Cardiac septum (tissue), 1 donor: ENCODE data around the gene GPC3. TPM values are rescaled to one million over a fixed set of nuclear protein-coding genes. Genes with fewer than 3 reads are reported as not detected.

Experiments used
- DNase-seq: peaks from one replicate; pipeline ENCODE4 v3.0.0-alpha.2; 2020; ENCODE audit warnings: low spot score
- intact Hi-C: fragments of 100-400 bp; cut with DNase I; formaldehyde crosslinking; loops from one replicate; pipeline ENCODE4 v1.14.0; 2022
- total RNA-seq: library from RNA; stranded (reverse); fragmentation: NEBNext Ultra II Directional; extraction: Animal tissue kit (Norgen Biotek cat#: 25700); gene quantifications from one replicate; pipeline ENCODE4 v1.2.1, GENCODE V29; 2021
- donor health status: DM: no; HTN: no; CAD: no.

GPC3 gene
- total RNA-seq, 1 donor from 2014 or later: 1.6 TPM

DNA sequence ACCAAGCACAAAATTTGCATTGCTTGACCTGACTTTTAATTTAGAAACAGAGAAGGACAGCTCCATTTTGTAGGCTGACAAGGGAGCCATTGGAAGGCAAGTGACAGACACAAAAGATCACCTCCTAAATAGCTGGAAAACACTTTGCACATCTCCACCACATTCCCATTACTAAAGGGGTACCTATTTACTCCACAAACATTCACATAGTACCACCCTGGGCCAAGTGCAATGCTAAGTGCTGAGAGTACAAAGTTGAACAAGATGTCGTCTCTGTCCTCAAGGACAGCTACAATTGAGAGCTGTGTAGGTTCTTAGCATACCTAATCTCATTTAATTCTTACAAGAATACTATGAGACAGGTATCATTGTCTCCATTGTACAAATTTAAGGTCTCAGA is 417.3 kb downstream of the GPC3 start:
- intact Hi-C loops: no loop called here
- no peak for DNase-seq

DNA sequence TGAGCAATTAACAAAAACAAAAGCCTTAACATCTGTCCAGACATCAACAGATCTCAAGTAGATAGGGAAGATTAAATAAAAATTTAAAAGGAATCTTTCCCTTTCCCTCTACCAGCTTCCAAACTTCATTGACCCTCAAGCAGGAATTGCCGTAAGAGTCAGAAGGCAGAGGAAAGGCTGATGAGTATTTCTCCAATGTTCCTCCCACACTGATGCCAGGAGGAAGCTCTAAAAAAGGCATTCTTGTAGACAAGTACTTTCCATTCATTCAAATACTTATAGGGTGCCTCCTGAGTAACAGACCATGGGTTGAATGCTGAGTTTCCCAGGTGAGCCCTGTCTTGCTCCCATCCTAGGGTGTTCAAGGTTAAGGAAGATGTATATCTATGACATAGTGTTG is 418.5 kb downstream of the GPC3 start:
- DNase-seq: no peak
- intact Hi-C loops: no loop called here

DNA sequence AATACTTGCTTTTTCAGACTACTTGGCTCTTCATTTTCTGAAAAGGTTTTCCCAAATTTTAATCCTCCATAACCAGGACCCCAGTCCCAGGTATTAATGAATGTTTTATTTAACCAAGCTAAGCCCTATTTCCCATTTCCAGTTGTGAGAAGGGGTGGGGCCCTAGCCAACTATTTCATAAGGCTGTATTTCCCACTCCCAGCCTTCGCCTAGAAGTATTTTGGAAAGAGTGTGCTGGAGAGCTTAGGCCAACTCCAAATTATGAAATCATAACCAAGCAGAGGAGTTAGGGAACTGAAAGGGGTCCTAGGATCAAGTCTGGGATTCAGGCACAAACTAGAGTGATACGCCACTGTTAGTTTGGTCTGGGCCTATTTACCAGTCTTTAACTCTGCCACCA is 421.7 kb downstream of the GPC3 start:
- no peak for DNase-seq
- intact Hi-C loops: no loop called here

DNA sequence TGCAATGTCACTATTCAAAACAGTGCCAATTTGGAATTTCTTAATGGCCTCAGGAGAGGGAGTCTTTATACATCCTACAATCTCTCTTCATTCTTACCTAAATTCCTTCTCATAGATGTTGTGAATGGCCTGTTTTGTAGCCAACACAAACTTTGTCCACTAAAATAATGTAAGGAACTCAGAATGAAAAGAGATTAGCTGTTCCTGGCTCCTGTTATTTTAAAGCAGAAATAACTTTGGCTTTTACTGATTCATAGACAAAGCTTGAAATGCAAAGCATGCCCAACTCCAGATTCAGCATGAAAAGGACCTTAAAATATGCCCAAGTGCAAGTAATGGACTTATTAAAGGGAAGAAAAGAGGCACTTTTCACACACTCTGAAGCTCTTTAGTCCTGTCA is 424.1 kb downstream of the GPC3 start:
- intact Hi-C loops: no loop called here
- no peak for DNase-seq

DNA sequence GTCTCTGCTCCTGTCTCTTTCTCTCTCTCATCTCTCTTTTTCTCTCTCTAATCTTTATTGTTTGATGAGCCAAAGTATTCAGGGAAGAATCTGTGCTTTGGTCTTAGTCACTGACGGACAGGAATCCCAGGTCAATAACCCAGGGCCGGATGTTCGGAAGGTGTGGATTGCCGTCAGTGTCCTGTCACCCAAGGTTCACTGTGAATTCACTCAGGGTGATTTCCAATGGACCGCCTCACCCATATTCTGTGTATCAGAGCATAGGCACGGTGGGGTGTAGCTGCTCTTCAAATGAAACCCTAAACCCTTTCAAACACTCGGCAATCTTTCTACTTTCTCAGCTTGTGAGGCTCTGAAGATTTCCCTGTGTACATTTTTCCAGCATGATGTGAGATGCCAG is 425.5 kb downstream of the GPC3 start:
- DNase-seq: no peak
- intact Hi-C loops: no loop called here

DNA sequence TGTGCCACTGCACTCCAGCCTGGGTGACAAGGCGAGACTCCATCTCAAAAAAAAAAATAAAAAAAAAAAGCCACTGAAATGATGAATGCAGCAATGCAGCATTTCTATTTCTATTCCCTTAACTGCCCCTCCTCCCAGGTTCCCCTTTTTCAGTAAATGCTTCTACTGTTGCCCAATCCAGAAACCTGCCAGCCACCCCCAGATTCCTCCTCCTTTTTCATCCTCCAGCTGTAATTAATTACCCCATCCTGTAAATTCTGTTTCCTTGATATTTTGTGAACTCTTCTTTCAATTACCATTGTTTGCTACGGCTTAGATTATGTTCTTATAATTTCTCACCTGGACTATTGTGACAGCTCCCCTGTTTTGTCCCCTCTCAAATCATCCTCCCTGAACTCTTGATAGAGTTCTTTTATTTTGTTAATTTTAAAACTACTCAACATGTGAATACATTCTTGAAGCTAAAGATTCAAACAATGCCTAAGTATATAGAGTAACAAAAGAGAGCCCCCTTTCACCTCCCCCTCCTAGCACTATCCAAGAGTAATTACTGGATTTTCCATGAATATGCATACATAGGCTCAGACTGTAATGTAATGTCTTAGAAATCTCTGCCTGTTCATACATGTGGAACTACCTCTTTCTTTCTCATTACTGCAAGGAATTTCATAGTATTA is 429.5 kb downstream of the GPC3 start:
- intact Hi-C loops: no loop called here
- no peak for DNase-seq

DNA sequence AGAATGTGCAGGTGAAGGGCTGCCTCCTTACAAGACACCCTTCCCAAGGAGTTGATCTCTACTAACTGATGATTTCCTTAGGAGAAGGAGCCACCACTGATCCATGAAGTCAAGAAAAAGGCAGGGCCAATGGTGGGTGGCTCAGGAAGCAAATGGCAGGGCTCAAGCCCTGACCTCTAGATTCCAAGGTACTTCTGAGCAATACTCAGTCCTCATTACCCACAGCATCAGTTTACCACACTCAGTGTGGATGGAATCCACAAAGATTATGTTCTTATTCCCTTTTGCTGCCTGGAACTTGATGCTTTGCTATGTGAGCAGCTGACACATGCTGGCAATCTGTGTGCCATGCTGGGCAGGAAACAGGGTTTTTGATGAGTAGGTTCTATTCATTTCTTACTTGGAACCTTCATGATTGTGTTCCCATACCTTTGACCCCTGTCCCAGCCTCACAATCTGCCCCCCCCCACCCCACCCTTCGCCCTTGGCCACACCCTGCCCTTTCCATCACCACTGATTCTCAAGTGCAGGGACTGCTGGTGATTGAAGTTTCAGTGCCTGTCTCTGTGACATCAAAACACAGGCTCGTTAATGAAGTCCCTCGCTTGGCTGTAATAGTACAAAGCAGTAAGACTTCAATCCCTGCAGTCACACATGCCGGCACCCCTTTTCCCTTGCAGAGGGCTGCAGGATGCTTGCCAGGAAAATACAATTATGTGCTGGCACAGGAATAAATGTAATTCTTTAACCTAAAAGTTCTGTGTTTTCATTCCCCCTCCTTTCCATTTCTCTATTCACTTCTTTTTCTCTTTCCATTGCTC is 434.5 kb downstream of the GPC3 start:
- intact Hi-C loops: no loop called here
- DNase-seq: no peak

DNA sequence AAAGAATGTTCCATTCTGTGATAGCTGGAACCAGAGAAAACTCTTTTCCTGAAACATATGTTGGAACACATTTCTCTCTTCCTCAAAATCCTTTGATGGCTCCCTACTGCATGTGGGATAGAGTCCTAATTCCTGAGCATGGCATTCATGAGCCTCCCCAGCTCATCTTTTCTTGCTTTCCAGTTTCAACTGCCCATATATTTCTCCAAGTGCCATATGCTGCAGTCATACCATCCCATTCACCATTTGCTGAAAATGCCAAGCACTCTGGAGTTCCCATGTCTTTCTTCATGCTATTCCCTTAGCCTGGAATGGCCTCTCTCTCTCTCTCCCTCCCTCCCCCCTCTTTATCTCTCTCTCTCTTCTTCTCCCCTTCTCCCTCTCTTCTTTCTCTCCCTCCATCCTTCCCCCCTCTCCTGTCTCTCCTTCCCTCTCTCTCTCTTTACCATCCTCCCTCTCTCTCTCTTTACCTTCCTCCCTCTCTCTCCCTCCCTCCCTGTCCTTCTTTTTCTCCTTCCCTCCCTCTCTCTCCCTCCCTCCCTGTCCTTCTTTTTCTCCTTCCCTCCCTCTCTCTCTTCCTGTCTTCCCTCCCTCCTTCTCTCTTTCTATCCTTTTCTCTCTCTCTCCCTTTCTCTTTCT is 436.0 kb downstream of the GPC3 start:
- no peak for DNase-seq
- intact Hi-C loops: no loop called here

DNA sequence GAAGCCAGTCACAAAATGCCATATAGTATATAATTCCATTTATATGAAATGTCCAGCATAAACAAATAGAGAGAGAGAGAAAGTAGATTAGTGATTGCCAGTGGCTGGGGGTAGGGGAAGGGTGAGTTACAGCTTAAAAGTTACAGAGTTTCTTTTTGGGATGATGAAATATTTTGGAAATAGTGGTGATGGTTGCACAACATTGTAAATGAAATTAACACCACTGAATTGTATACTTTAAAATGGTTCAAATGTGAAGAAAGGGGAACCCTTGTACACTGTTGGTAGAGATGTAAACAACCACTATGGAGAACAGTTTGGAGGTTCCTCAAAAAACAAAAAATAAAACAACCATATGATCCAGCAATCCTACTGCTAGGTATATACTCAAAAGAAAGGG is 439.0 kb downstream of the GPC3 start:
- no peak for DNase-seq
- intact Hi-C loops: no loop called here

DNA sequence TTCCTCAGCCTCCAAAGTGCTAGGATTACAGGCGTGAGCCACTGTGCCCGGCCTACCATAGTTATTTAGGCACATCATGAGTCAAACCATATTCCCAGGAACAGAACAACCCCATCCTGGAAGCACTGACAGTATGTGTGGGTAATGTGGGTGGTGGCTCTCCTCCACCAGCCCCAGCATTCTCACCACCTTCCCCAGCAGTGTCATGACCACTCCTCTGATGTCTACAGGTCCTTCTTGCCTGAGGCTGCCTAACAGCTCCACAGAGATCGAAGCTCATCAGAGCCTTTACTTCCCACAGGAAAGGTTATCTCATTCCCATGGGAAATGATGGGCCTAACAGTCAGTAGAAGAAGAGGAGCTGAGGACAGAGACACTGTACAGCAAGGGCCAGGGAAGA is 440.6 kb downstream of the GPC3 start:
- no peak for DNase-seq
- intact Hi-C loops: no loop called here

DNA sequence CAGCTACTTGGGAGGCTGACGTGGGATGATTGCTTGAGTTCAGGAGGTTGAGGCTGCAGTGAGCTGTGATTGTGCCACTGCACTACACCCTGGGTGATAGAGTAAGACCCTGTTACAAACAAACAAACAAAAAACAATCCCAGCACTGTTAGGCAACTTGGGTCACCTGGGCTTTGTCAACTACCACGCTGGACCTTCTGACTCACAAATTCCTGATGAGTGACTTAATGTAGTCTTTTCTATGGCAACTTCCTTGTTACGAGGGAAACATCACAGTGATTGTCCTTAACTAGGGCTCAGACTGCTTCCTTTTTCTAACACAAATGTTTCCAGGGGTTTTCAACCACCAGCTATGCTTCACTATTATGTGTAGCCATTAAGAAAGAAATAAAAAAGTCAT is 441.3 kb downstream of the GPC3 start:
- DNase-seq: no peak
- intact Hi-C loops: no loop called here

DNA sequence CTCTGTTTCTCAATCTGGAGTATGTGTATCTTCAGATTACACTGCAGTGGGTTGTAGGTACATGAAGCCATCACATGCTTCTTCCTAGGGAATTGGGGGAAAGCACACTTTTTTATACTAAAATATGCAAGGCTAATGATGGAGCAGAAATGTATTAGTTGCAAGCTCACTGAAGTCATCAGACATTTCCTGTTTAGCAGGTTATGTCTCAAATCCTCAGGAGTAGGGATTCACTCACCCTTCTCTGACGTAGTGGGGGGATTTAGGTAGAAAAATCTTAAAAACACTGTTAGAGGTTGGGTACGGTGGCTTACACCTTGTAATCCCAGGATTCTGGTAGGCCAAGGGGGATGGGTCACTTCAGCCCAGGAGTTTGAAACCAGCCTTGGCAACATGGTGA is 441.7 kb downstream of the GPC3 start:
- intact Hi-C loops: no loop called here
- DNase-seq: no peak

DNA sequence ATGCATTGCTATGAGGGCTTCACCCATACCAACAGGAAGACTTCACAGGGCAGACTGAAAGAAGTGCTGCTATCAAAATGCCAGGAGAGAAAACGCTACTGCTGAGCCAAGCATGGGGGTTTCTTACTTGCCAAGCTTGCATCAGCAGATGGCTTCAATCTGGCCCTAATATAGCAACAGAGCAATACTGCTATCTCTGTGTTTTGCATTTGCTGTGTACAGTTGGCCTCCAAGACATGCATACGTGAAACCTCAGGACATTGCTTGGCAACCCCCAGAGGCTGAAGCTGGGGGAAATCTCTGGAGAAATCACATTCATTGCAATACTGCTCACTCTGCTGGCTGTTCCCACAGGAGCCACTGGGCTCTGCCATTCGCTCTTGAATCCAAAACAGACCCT is 442.9 kb downstream of the GPC3 start:
- intact Hi-C loops: no loop called here
- DNase-seq: no peak

DNA sequence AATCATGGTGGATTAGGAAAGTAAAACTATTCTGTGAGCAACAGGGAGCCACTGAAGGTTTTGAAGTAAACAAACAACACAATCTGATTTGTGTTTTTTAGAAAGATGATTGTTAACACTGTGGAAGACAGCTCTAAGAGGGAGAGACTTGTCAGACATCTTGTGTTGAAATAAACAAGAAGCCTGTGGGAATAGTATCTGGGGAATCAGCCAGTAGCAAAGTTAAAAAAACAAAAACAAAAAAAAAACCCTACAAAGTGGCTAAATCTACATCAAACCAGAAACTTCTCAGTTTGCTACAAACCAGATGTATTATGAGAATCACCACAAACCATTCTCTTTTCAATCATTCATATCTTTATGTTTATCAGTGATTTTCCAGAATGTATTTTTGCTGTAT is 444.4 kb downstream of the GPC3 start:
- DNase-seq: no peak
- intact Hi-C loops: no loop called here

DNA sequence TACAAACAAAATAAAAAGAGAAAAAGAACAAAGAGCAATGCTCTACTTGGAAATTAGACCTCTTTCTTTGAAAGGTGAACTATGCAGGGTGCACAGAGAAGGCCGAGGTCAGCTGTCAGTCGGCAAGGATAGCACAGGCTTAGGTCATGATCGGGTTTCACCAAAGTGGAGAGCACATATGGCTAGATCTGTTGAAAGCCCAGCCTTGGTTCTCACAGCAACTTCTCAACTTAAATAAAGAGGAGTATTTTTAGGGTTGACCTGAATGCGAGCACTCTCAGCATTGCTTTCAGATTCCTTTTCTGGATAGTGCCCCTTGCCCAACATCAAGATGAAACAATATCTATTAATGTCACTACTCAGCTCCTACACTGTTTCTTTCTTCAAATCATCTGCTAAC is 447.2 kb downstream of the GPC3 start:
- intact Hi-C loops: no loop called here

DNA sequence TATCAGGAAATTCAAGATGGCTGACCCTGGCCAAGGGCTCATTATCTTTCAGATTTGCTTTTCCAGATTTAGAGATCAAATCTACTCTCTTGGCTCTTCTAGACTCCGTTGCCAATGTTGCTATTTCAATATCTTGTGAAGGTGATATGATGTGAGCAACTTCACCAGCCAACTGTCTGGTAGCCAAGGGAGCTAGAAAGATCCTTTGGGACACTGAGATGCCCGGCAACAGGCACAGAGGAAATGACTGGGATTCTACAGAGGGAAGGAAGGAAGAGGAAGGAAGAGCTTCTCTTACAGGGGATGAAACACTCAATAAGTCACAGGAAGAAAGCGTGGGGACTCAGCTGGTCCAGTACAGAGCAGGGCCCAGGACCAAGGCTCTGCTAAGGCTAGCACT is 448.3 kb downstream of the GPC3 start:
- DNase-seq: no peak
- intact Hi-C loops: no loop called here

More for the DNA sequence above, 447.2 kb downstream of the GPC3 start:
- no peak for DNase-seq

DNA sequence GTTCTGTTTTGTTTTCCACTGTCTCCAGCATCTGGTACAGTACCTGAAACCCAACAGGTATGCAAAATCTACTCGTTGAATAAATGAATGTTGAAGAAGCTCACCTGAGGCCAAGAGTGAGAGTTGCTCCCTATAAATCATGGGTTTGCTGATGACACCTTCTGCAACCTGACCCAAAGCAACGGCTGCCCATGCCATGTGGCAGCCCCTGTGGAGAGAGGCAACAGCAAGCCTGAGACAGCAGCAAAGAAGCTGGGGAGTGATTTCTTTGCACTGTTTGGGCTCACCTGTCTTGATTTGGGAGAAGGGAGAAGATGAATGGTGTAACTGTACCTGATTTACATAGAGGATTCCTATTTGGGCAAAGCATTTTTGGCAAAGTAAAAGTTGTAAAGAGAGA is 450.3 kb downstream of the GPC3 start:
- no peak for DNase-seq
- intact Hi-C loops: no loop called here

DNA sequence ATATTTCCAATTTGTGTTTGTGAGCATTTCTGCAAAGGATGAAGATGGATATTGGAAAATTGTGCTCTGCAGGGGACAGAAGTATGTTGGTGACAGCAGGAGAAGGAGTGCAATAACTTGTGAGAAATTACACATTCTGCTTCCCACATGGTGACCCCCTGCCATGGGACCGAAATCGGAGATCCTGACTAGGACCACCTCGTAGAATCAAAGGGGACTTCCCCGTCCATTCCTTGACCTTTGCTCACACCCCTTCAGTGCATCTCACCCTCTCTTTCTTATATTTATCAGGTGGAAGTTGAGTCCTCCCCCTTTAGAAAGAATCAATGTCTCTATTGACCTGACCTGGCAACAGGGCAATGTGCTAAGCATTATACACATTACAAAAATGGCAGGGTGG is 451.2 kb downstream of the GPC3 start:
- intact Hi-C loops: no loop called here

DNA sequence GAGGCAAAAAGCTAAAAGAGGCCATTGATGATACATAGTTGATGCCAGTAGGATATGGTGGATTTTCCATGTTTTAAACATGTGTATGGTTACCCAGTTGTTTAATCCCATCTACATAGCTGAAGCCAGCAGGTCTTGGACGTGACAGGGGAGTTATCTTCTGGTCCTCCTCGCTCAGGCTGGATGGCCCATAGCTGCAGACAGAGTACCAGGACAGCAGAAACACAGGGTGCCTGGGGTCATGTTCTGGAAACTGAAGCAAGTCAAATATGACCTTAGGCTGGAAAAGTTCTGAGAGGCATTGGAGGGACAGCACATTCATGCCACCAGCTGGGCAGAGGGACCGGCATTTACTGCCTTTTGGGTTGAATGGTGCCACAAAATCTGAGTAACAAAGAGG is 452.1 kb downstream of the GPC3 start:
- DNase-seq: no peak
- intact Hi-C loops: no loop called here

More for the DNA sequence above, 451.2 kb downstream of the GPC3 start:
- DNase-seq: no peak

DNA sequence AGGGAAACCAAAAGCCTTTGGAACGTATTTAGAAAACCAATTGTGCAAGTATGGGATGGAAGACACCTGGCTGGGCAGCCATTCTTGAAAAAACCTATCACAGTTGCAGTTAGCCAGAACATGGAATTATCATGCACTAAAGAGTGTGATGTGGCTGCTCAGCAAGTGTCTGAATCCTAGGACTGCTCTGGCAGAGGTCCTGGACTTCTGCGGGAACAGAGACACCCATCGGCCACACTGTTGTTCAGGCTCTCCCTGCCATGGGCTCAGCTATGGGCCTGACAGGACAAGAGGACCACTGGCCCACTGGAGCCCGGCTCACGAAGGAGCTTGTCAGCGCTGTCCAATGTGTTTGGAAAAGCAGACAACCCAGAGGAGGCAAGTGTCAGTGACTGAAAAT is 454.4 kb downstream of the GPC3 start:
- no peak for DNase-seq
- intact Hi-C loops: no loop called here

DNA sequence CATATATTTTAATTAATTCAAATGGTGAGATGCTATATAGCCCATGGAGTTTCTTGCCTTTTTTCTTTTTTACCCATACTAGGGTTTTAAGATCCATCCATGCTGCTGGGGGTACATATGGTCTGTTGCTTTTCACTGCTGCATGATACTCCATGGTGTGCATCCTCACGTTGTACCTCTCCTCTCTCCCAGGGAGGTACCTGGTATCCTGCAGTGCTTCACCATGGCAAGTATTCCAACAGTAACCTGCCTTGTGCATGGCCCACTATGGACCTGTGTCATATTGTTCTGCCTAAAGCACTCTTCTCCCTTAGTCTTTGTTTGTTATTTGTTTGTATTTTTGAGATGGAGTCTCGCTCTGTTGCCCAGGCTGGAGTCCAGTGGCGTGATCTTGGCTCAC is 455.8 kb downstream of the GPC3 start:
- DNase-seq: no peak
- intact Hi-C loops: no loop called here
